22Rv1 (cell line): ENCODE results near the gene ATXN1.

Experiments used
- ZFX ChIP-seq: fragments of 450-650 bp; IDR thresholded peaks from 2 replicates; pipeline ENCODE4 v1.6.1; 2017; ENCODE audit warnings: antibody characterized with exemption, borderline replicate concordance
- TF ChIP-seq, protein P1 (sequence below): fragments of 450-650 bp; IDR thresholded peaks from 2 replicates; pipeline ENCODE4 v1.5.1; 2017; ENCODE audit warnings: mild to moderate bottlenecking

DNA sequence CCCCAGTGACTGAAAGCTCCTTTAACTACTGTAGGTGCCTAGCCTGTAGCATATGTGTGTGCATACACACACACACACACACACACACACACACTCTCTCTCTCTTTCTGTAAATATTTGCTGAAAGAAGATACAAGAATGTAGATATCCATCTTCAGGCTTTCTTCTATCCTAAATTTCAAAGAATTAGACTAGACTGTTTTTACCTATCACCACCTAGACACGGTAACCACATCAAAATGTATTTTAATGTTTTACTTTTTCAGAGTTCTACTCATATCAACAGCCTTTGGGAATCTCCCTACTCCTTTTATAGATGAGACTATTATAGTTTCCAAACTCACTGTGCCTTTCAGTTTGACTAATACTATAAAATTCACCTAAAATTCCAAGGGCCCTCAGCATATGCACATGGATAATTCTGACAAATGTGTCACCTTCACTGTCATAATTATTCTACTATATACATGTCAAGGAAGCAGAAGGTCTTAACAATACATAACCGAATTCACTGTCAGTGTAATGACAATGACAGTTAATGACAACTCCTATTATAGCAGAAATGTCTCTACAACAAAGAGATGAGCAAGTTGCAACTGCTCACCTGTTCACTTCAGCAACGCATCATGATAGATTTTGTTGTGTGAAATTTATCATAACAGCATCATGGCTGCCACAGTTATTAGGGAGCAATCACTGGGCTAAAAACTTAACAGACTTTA, 286.3 kb downstream of the ATXN1 start:
- TF ChIP-seq, protein P1, sequence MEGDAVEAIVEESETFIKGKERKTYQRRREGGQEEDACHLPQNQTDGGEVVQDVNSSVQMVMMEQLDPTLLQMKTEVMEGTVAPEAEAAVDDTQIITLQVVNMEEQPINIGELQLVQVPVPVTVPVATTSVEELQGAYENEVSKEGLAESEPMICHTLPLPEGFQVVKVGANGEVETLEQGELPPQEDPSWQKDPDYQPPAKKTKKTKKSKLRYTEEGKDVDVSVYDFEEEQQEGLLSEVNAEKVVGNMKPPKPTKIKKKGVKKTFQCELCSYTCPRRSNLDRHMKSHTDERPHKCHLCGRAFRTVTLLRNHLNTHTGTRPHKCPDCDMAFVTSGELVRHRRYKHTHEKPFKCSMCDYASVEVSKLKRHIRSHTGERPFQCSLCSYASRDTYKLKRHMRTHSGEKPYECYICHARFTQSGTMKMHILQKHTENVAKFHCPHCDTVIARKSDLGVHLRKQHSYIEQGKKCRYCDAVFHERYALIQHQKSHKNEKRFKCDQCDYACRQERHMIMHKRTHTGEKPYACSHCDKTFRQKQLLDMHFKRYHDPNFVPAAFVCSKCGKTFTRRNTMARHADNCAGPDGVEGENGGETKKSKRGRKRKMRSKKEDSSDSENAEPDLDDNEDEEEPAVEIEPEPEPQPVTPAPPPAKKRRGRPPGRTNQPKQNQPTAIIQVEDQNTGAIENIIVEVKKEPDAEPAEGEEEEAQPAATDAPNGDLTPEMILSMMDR, result no peak
- TF ChIP-seq ZFX, result no peak
